GM23338 (cell line): Measurements from ENCODE around the gene MRFAP1. TPM values are rescaled to one million over a fixed set of nuclear protein-coding genes. Genes with fewer than 3 reads are reported as not detected.

Experiments used
- ATAC-seq: fragments of 200-7000 bp; cut with Tn5 transposase; 3 replicates; pipeline ENCODE4 v1.9.1; 2020
- DNase-seq: peaks from one replicate; pipeline ENCODE4 v3.0.0-alpha.2; 2015; ENCODE audit warnings: low spot score
- H2AFZ ChIP-seq: fragments of 200-600 bp; sonication (generic); 2 replicates; pipeline ENCODE4 v1.8.0; 2016; ENCODE audit warnings: antibody characterized with exemption, mild to moderate bottlenecking, moderate library complexity
- H3F3A ChIP-seq: fragments of 200-600 bp; sonication (generic); replicated peaks from 2 replicates; pipeline ENCODE4 v1.8.0; 2017; ENCODE audit warnings: antibody characterized with exemption, mixed run types, low read depth
- H3K27ac ChIP-seq: fragments of 200-600 bp; sonication (generic); 2 replicates; pipeline ENCODE4 v1.6.1; 2016; ENCODE audit warnings: low read depth
- H3K27me3 ChIP-seq: fragments of 200-600 bp; sonication (generic); 2 replicates; pipeline ENCODE4 v1.8.0; 2016; ENCODE audit warnings: mild to moderate bottlenecking, mixed run types, moderate library complexity; ENCODE audit not compliant: insufficient read depth
- H3K36me3 ChIP-seq: fragments of 200-600 bp; sonication (generic); 2 replicates; pipeline ENCODE4 v1.8.0; 2016; ENCODE audit warnings: mild to moderate bottlenecking; ENCODE audit not compliant: insufficient read depth
- H3K4me1 ChIP-seq: fragments of 200-600 bp; sonication (generic); 2 replicates; pipeline ENCODE4 v1.8.0; 2016; ENCODE audit warnings: mild to moderate bottlenecking, moderate library complexity; ENCODE audit not compliant: insufficient read depth
- H3K4me2 ChIP-seq: fragments of 200-600 bp; sonication (generic); 2 replicates; pipeline ENCODE4 v1.7.1; 2017; ENCODE audit warnings: mixed run types
- H3K4me3 ChIP-seq: fragments of 200-600 bp; sonication (generic); 2 replicates; pipeline ENCODE4 v1.6.1; 2016; ENCODE audit warnings: mixed run types
- H3K79me2 ChIP-seq: fragments of 200-600 bp; sonication (generic); replicated peaks from 2 replicates; pipeline ENCODE4 v1.8.0; 2017; ENCODE audit warnings: mild to moderate bottlenecking; ENCODE audit not compliant: insufficient read depth
- H3K9me2 ChIP-seq: fragments of 200-600 bp; sonication (generic); 2 replicates; pipeline ENCODE4 v1.8.0; 2017; ENCODE audit not compliant: insufficient read depth
- H4K20me1 ChIP-seq: fragments of 200-600 bp; sonication (generic); replicated peaks from 2 replicates; pipeline ENCODE4 v1.8.0; 2017; ENCODE audit warnings: mild to moderate bottlenecking; ENCODE audit not compliant: insufficient read depth
- H3K27ac Mint-ChIP-seq: 2 replicates; pipeline ENCODE4 v1.8.0; 2020; ENCODE audit warnings: inconsistent platforms, mild to moderate bottlenecking, moderate library complexity, mixed read lengths
- H3K27me3 Mint-ChIP-seq: 3 replicates; pipeline ENCODE4 v1.8.0; 2022; ENCODE audit warnings: low read depth, mild to moderate bottlenecking, moderate library complexity, mixed read lengths, inconsistent platforms; ENCODE audit not compliant: insufficient read depth, poor library complexity
- H3K36me3 Mint-ChIP-seq: 3 replicates; pipeline ENCODE4 v1.8.0; 2021; ENCODE audit warnings: low read depth, mild to moderate bottlenecking, inconsistent platforms, moderate library complexity, mixed read lengths
- H3K4me1 Mint-ChIP-seq: 3 replicates; pipeline ENCODE4 v1.8.0; 2020; ENCODE audit warnings: mild to moderate bottlenecking, inconsistent platforms, mixed read lengths
- H3K4me3 Mint-ChIP-seq: 3 replicates; pipeline ENCODE4 v1.8.0; 2021; ENCODE audit warnings: moderate library complexity, mild to moderate bottlenecking, inconsistent platforms, mixed read lengths
- H3K9me3 Mint-ChIP-seq: 3 replicates; pipeline ENCODE4 v1.8.0; 2020; ENCODE audit warnings: moderate library complexity, mild to moderate bottlenecking, inconsistent platforms, mixed read lengths
- CREB1 ChIP-seq: fragments of 250-450 bp; sonication (Bioruptor Pico); IDR thresholded peaks from 2 replicates; pipeline ENCODE4 v1.5.0; 2020; ENCODE audit warnings: low read depth, mild to moderate bottlenecking, moderate library complexity
- EZH2phosphoT487 ChIP-seq: fragments of 200-600 bp; sonication (generic); IDR thresholded peaks from one replicate; pipeline ENCODE4 v1.8.1; 2018; ENCODE audit warnings: antibody characterized with exemption; ENCODE audit not compliant: unreplicated experiment
- JUNB ChIP-seq: IDR thresholded peaks from one replicate; pipeline ENCODE4 v1.6.1; 2016; ENCODE audit warnings: antibody characterized with exemption; ENCODE audit not compliant: unreplicated experiment
- NANOG ChIP-seq: IDR thresholded peaks from 2 replicates; pipeline ENCODE4 v1.6.1; 2016; ENCODE audit warnings: antibody characterized with exemption, borderline replicate concordance
- POLR2AphosphoS5 ChIP-seq: IDR thresholded peaks from 2 replicates; pipeline ENCODE4 v1.6.1; 2016; ENCODE audit warnings: antibody characterized with exemption, low read depth
- STAT1 ChIP-seq: IDR thresholded peaks from one replicate; pipeline ENCODE4 v1.6.1; 2016; ENCODE audit warnings: antibody characterized with exemption; ENCODE audit not compliant: unreplicated experiment
- ZNF114 ChIP-seq: fragments of 250-450 bp; sonication (Bioruptor Pico); IDR thresholded peaks from 2 replicates; pipeline ENCODE4 v1.5.0; 2020; ENCODE audit warnings: mild to moderate bottlenecking, moderate library complexity
- ZNF331 ChIP-seq: fragments of 250-450 bp; sonication (Bioruptor Pico); IDR thresholded peaks from 2 replicates; pipeline ENCODE4 v1.5.0; 2020; ENCODE audit warnings: low read depth, mild to moderate bottlenecking, moderate library complexity
- polyA plus RNA-seq: library from polyadenylated mRNA; unstranded; fragments of >200 nt; fragmentation: Nextera tagmentation; extraction: Ambion mirVana; gene quantifications from 2 replicates; pipeline ENCODE4 v1.2.1, GENCODE V29; 2016
- total RNA-seq: library from RNA; depleted of rRNA; stranded (reverse); fragments of >200 nt; shearing (Covaris generic); gene quantifications from 2 replicates; pipeline ENCODE4 v1.2.3, GENCODE V29; 2014
- TF ChIP-seq, protein P1 (sequence below): IDR thresholded peaks from 2 replicates; pipeline ENCODE4 v1.6.1; 2016; ENCODE audit warnings: antibody characterized with exemption
- TF ChIP-seq, protein P2 (sequence below): IDR thresholded peaks from one replicate; pipeline ENCODE4 v1.6.1; 2018; ENCODE audit warnings: antibody characterized with exemption; ENCODE audit not compliant: unreplicated experiment
- TF ChIP-seq, protein P3 (sequence below): fragments of 250-450 bp; sonication (Bioruptor Pico); IDR thresholded peaks from 2 replicates; pipeline ENCODE4 v1.5.0; 2020; ENCODE audit warnings: mild to moderate bottlenecking, moderate library complexity
- TF ChIP-seq, protein P4 (sequence below), 2 experiments: fragments of 200-600 bp in 1 of 2; sonication (generic) in 1 of 2; conservative IDR thresholded peaks; 2 replicates each; pipeline versions ENCODE4 v1.5.1 to v1.6.1; 2016 to 2017; ENCODE audit warnings: antibody characterized with exemption in 2 of 2, low read depth in 2 of 2, mild to moderate bottlenecking in 2 of 2, moderate library complexity in 1 of 2

The MRFAP1 gene
- total and polyA plus RNA-seq, 2 experiments from 2014 or later = 154 to 288 TPM

DNA sequence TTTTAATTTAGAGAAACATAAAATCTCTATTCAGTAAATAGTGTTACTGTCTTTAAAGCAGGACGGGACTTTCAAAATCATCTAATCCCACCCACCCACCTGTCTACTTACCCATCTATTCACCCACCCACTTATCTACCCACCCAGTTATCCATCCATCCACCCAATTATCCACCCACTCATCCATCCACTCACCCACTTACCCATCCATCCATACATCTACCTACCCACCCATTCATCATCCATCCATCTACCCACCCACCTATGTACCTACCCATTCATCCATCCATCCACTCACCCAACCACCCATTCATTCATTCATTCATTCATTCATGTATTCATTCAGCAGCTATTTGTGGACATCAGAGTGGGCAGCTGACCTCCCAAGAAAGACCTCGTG, 34.9 kb upstream of the MRFAP1 start:
- Mint-ChIP-seq H3K36me3 (peaks cover 25% of the 10 kb centered on the region), H3K27ac (no peak overlapping the region), H3K9me3 (peaks cover 13% of the 10 kb centered on the region; the same call in 2 of the 3 replicates), H3K4me3 (no peak overlapping the region), H3K27me3 (peaks cover 6% of the 10 kb centered on the region), H3K4me1 (no peaks in the 10 kb centered on the region; the same call in 2 of the 3 replicates)
- H3K27me3 ChIP-seq = no peaks in the 10 kb centered on the region
- H3K9me2 ChIP-seq = no peaks in the 10 kb centered on the region
- DNase-seq = no peak
- H3K4me1 ChIP-seq = no peaks in the 10 kb centered on the region
- no peaks in the 10 kb centered on the region for H3K36me3 ChIP-seq
- H2AFZ ChIP-seq = no peak overlapping the region
- TF ChIP-seq JUNB (no peak), ZNF331 (CRISPR knock-in tag) (no peak), NANOG (no peak), CREB1 (no peak), ZNF114 (no peak), POLR2AphosphoS5 (no peak), EZH2phosphoT487 (no peak), STAT1 (no peak)
- TF ChIP-seq, protein P1, sequence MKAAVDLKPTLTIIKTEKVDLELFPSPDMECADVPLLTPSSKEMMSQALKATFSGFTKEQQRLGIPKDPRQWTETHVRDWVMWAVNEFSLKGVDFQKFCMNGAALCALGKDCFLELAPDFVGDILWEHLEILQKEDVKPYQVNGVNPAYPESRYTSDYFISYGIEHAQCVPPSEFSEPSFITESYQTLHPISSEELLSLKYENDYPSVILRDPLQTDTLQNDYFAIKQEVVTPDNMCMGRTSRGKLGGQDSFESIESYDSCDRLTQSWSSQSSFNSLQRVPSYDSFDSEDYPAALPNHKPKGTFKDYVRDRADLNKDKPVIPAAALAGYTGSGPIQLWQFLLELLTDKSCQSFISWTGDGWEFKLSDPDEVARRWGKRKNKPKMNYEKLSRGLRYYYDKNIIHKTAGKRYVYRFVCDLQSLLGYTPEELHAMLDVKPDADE = no peak
- TF ChIP-seq, protein P2, sequence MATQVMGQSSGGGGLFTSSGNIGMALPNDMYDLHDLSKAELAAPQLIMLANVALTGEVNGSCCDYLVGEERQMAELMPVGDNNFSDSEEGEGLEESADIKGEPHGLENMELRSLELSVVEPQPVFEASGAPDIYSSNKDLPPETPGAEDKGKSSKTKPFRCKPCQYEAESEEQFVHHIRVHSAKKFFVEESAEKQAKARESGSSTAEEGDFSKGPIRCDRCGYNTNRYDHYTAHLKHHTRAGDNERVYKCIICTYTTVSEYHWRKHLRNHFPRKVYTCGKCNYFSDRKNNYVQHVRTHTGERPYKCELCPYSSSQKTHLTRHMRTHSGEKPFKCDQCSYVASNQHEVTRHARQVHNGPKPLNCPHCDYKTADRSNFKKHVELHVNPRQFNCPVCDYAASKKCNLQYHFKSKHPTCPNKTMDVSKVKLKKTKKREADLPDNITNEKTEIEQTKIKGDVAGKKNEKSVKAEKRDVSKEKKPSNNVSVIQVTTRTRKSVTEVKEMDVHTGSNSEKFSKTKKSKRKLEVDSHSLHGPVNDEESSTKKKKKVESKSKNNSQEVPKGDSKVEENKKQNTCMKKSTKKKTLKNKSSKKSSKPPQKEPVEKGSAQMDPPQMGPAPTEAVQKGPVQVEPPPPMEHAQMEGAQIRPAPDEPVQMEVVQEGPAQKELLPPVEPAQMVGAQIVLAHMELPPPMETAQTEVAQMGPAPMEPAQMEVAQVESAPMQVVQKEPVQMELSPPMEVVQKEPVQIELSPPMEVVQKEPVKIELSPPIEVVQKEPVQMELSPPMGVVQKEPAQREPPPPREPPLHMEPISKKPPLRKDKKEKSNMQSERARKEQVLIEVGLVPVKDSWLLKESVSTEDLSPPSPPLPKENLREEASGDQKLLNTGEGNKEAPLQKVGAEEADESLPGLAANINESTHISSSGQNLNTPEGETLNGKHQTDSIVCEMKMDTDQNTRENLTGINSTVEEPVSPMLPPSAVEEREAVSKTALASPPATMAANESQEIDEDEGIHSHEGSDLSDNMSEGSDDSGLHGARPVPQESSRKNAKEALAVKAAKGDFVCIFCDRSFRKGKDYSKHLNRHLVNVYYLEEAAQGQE = no peak
- TF ChIP-seq, protein P3, sequence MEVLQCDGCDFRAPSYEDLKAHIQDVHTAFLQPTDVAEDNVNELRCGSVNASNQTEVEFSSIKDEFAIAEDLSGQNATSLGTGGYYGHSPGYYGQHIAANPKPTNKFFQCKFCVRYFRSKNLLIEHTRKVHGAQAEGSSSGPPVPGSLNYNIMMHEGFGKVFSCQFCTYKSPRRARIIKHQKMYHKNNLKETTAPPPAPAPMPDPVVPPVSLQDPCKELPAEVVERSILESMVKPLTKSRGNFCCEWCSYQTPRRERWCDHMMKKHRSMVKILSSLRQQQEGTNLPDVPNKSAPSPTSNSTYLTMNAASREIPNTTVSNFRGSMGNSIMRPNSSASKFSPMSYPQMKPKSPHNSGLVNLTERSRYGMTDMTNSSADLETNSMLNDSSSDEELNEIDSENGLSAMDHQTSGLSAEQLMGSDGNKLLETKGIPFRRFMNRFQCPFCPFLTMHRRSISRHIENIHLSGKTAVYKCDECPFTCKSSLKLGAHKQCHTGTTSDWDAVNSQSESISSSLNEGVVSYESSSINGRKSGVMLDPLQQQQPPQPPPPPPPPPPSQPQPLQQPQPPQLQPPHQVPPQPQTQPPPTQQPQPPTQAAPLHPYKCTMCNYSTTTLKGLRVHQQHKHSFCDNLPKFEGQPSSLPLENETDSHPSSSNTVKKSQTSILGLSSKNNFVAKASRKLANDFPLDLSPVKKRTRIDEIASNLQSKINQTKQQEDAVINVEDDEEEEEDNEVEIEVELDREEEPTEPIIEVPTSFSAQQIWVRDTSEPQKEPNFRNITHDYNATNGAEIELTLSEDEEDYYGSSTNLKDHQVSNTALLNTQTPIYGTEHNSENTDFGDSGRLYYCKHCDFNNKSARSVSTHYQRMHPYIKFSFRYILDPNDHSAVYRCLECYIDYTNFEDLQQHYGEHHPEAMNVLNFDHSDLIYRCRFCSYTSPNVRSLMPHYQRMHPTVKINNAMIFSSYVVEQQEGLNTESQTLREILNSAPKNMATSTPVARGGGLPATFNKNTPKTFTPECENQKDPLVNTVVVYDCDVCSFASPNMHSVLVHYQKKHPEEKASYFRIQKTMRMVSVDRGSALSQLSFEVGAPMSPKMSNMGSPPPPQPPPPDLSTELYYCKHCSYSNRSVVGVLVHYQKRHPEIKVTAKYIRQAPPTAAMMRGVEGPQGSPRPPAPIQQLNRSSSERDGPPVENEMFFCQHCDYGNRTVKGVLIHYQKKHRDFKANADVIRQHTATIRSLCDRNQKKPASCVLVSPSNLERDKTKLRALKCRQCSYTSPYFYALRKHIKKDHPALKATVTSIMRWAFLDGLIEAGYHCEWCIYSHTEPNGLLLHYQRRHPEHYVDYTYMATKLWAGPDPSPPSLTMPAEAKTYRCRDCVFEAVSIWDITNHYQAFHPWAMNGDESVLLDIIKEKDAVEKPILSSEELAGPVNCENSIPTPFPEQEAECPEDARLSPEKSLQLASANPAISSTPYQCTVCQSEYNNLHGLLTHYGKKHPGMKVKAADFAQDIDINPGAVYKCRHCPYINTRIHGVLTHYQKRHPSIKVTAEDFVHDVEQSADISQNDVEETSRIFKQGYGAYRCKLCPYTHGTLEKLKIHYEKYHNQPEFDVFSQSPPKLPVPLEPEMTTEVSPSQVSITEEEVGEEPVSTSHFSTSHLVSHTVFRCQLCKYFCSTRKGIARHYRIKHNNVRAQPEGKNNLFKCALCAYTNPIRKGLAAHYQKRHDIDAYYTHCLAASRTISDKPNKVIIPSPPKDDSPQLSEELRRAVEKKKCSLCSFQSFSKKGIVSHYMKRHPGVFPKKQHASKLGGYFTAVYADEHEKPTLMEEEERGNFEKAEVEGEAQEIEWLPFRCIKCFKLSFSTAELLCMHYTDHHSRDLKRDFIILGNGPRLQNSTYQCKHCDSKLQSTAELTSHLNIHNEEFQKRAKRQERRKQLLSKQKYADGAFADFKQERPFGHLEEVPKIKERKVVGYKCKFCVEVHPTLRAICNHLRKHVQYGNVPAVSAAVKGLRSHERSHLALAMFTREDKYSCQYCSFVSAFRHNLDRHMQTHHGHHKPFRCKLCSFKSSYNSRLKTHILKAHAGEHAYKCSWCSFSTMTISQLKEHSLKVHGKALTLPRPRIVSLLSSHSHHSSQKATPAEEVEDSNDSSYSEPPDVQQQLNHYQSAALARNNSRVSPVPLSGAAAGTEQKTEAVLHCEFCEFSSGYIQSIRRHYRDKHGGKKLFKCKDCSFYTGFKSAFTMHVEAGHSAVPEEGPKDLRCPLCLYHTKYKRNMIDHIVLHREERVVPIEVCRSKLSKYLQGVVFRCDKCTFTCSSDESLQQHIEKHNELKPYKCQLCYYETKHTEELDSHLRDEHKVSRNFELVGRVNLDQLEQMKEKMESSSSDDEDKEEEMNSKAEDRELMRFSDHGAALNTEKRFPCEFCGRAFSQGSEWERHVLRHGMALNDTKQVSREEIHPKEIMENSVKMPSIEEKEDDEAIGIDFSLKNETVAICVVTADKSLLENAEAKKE = no peak
- TF ChIP-seq, protein P4, sequence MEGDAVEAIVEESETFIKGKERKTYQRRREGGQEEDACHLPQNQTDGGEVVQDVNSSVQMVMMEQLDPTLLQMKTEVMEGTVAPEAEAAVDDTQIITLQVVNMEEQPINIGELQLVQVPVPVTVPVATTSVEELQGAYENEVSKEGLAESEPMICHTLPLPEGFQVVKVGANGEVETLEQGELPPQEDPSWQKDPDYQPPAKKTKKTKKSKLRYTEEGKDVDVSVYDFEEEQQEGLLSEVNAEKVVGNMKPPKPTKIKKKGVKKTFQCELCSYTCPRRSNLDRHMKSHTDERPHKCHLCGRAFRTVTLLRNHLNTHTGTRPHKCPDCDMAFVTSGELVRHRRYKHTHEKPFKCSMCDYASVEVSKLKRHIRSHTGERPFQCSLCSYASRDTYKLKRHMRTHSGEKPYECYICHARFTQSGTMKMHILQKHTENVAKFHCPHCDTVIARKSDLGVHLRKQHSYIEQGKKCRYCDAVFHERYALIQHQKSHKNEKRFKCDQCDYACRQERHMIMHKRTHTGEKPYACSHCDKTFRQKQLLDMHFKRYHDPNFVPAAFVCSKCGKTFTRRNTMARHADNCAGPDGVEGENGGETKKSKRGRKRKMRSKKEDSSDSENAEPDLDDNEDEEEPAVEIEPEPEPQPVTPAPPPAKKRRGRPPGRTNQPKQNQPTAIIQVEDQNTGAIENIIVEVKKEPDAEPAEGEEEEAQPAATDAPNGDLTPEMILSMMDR (conservative IDR thresholded peaks at IDR 0.05; ENCODE audit: low read depth in 2 of 2) = no peak
- ATAC-seq = no peak
- no peak overlapping the region for H3K27ac ChIP-seq
- H3K4me2 ChIP-seq = no peak overlapping the region
- no peaks in the 10 kb centered on the region for H3K79me2 ChIP-seq
- H3F3A ChIP-seq = no peaks in the 10 kb centered on the region
- H4K20me1 ChIP-seq = no peaks in the 10 kb centered on the region
- no peak overlapping the region for H3K4me3 ChIP-seq
